NCI-H1417 (cell line): ENCODE data around the gene CCN2.
"Not testable (repeated sequence)": the region's sequence is repeated elsewhere in the genome, so short reads cannot be mapped to it uniquely, and the experiment has no call there.

Source experiments
- DNase-seq, 3 experiments: peaks; one replicate each; lab custom pipeline; 2025; lab: John Stamatoyannopoulos, UW

CCN2 gene

DNA sequence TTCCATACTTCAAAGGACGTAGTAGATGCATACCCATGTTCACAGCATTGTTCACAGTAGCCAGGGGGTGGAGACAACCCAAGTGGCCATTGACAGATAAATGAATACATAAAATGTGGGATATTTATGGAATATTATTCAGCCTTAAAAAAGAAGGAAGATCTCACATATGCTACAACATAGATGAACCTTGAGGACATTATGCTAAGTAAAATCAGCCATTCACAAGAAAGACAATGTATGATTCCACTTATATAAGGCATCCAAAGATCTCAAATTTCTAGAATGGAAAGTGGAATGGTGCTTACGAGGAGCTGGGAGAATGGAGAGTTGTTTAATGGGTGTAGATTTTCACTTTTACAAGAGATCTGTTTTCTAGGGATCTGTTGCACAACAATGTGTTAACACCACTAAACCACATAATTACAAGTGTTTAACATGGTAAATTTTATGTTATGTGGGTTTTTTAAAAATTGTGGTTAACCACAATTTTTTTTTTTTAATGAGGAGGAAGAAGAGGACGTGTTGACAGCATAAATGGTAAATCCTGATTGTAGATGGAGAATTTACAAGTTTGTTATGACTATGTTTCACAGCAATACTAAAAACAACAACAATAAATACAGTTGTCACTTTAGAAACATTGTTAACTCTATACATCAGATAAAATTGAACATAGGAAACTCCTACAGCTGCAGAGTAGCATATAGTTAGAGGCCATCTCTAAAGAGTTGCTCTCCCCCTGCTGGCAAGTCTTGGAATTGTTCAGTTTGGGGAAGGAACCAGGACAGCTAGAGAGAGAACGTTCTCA is 41.6 kb downstream of the CCN2 start:
- DNase-seq, result peak; percentile 74 to 92 (median 74)

DNA sequence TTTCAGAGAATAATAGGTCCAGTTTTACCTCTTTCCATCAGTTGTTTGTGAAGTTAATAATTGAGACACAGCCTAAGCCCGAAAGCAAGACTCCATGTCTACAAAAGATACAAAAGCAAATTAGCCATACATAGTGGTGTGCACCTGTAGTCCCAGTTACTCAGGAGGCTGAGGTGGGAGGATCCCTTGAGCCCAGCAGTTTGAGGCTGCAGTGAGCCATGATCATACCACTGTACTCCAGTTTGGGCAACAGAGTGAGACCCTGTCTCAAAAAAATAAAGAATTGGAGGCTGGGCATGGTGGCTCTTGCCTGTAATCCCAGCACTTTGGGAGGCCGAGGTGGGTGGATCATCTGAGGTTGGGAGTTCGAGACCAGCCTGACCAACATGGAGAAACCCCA is 42.4 kb downstream of the CCN2 start:
- DNase-seq, result not testable (repeated sequence)

DNA sequence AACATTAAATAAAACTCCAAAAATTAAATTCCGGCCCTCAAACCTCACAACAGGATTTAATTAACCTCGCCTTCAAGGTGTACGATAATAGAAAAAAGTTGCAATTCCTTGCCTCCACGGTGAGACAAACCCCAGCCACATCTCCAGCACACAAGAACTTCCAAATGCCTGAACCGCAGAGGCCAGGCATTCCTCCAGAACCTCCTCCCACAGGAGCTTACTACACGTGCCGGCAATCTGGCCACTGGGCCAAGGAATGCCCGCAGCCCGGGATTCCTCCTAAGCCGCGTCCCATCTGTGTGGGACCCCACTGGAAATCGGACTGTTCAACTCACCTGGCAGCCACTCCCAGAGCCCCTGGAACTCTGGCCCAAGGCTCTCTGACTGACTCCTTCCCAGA is 47.4 kb downstream of the CCN2 start:
- not testable (repeated sequence) for DNase-seq

GRCh38 chr6:131901326-131901873 is 49.8 kb downstream of the CCN2 start:
- DNase-seq, result not testable (repeated sequence)

DNA sequence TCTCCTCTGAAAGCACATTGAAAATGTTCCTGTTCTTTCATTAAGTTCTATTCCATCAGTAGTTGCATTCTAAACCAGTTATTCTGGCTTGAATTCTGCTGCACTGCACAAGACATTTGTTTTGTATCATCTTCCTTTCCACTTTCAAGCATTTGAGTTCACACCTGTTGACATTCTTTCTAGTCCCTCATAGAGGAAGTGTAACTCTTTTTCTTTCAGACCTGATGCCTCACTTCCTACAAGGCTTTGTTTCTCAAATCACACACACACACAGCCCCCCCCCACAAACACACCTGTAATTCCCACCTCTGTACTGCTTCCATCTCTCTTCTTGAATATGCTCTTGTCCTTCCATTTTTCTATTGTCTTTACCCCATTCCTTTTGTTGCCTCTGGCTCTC is 50.9 kb downstream of the CCN2 start:
- DNase-seq, result no peak

- no peak for DNase-seq
Measured at GRCh38 chr6:131898718-131899117, 52.5 kb downstream of the CCN2 start.
